Fibroblast of lung (primary cell): Measurements from ENCODE around the gene COX7B2. TPM values are rescaled to one million over a fixed set of nuclear protein-coding genes. Genes with fewer than 3 reads are reported as not detected.

ENCODE experiments used
- DNase-seq, 2 donors: peaks; one replicate each; pipeline versions ENCODE4 v3.0.0 to v3.0.0-alpha.2; 2010; ENCODE audit warnings: low read depth in 2 of 2
- H2AFZ ChIP-seq: 2 replicates; pipeline ENCODE4 v1.5.1; 2012; ENCODE audit warnings: low read length, control low read depth, inconsistent platforms
- H3K27ac ChIP-seq: 2 replicates; pipeline ENCODE4 v1.5.1; 2011; ENCODE audit warnings: low read length, control low read depth; ENCODE audit not compliant: insufficient read depth
- H3K27me3 ChIP-seq: 2 replicates; pipeline ENCODE4 v1.5.1; 2011; ENCODE audit warnings: mild to moderate bottlenecking, low read length; ENCODE audit not compliant: control insufficient read depth, insufficient read depth
- H3K36me3 ChIP-seq: 2 replicates; pipeline ENCODE4 v1.5.1; 2011; ENCODE audit warnings: low read length; ENCODE audit not compliant: control insufficient read depth, insufficient read depth
- H3K4me1 ChIP-seq: 2 replicates; pipeline ENCODE4 v1.5.1; 2011; ENCODE audit warnings: low read length; ENCODE audit not compliant: control insufficient read depth, insufficient read depth; ENCODE audit errors: extremely low read depth
- H3K4me2 ChIP-seq: 2 replicates; pipeline ENCODE4 v1.5.1; 2011; ENCODE audit warnings: low read length, control low read depth; ENCODE audit not compliant: insufficient read depth; ENCODE audit errors: extremely low read depth
- H3K4me3 ChIP-seq, 4 experiments: fragments of 200-600 bp in 1 of 4; sonication (generic) in 1 of 4; replicated peaks in 1 of 4; 2 replicates each; pipeline ENCODE4 v1.5.1; 2011 to 2016; ENCODE audit warnings: low read length in 4 of 4, low read depth in 3 of 4, mild to moderate bottlenecking in 3 of 4, control low read depth in 2 of 4, inconsistent platforms in 1 of 4, mixed read lengths in 1 of 4; ENCODE audit not compliant: insufficient read depth in 1 of 4; ENCODE audit errors: control extremely low read depth in 1 of 4
- H3K79me2 ChIP-seq: 2 replicates; pipeline ENCODE4 v1.5.1; 2012; ENCODE audit warnings: mild to moderate bottlenecking, low read length, inconsistent platforms; ENCODE audit not compliant: control insufficient read depth, insufficient read depth
- H3K9ac ChIP-seq: 2 replicates; pipeline ENCODE4 v1.5.1; 2011; ENCODE audit warnings: mild to moderate bottlenecking, low read length, control low read depth; ENCODE audit not compliant: insufficient read depth
- H3K9me3 ChIP-seq: 2 replicates; pipeline ENCODE4 v1.5.1; 2012; ENCODE audit warnings: low read depth, low read length; ENCODE audit not compliant: control insufficient read depth, insufficient read depth
- H4K20me1 ChIP-seq: 2 replicates; pipeline ENCODE4 v1.5.1; 2011; ENCODE audit warnings: low read length; ENCODE audit not compliant: control insufficient read depth, insufficient read depth; ENCODE audit errors: extremely low read depth
- CTCF ChIP-seq, 2 donors: IDR thresholded peaks in 1 of 2; conservative IDR thresholded peaks in 1 of 2; 1 replicate in 1 of 2; 2 replicates in 1 of 2; pipeline ENCODE4 v1.5.1; 2011 to 2012; ENCODE audit warnings: low read length in 2 of 2, control low read depth in 1 of 2, inconsistent platforms in 1 of 2, low read depth in 1 of 2, mild to moderate bottlenecking in 1 of 2
- EZH2 ChIP-seq: IDR thresholded peaks from 2 replicates; pipeline ENCODE4 v1.5.1; 2012; ENCODE audit warnings: low read length, control low read depth, mild to moderate bottlenecking; ENCODE audit errors: missing control alignments
- polyA plus RNA-seq, 2 donors: library from polyadenylated mRNA; depleted of rRNA in 1 of 2; stranded (reverse) in 1 of 2; unstranded in 1 of 2; fragments of >200 nt; gene quantifications; 2 replicates each; pipeline ENCODE4 v1.2.1, GENCODE V29; 2011 to 2012; ENCODE audit warnings: missing spikeins in 1 of 2
- total RNA-seq: library from RNA; depleted of rRNA; stranded (reverse); fragments of >200 nt; gene quantifications from 2 replicates; pipeline ENCODE4 v1.2.1, GENCODE V29; 2014

Gene COX7B2
- total and polyA plus RNA-seq, 2 donors (not counting 1 experiment from before 2014, with no cell fraction given) = not detected

GRCh38 chr4:46900082-46900481 is 9.0 kb downstream of the COX7B2 start:
- no peak overlapping the region for H3K4me2 ChIP-seq
- TF ChIP-seq EZH2 = no peak
- no peak for TF ChIP-seq CTCF (conservative IDR thresholded peaks at IDR 0.05 in 1 of 2, IDR thresholded peaks at IDR 0.05 in 1 of 2; ENCODE audit: low read depth in 1 of 2, low read length in 2 of 2)
- no peaks in the 10 kb centered on the region for H3K79me2 ChIP-seq

GRCh38 chr4:46894826-46895225 is 14.2 kb downstream of the COX7B2 start:
- TF ChIP-seq EZH2 (no peak), CTCF (conservative IDR thresholded peaks at IDR 0.05 in 1 of 2, IDR thresholded peaks at IDR 0.05 in 1 of 2; ENCODE audit: low read depth in 1 of 2, low read length in 2 of 2) (no peak)
- Histone ChIP-seq H3K79me2 (no peaks in the 10 kb centered on the region), H3K4me3 (no peak overlapping the region), H4K20me1 (no peaks in the 10 kb centered on the region), H3K27me3 (no peaks in the 10 kb centered on the region), H3K27ac (no peak overlapping the region), H3K4me2 (no peak overlapping the region), H2AFZ (no peak overlapping the region), H3K9ac (no peak overlapping the region), H3K36me3 (no peaks in the 10 kb centered on the region), H3K4me1 (no peaks in the 10 kb centered on the region), H3K9me3 (no peaks in the 10 kb centered on the region)
- no peak for DNase-seq

More at GRCh38 chr4:46900082-46900481, 9.0 kb downstream of the COX7B2 start:
- Histone ChIP-seq H3K27ac (no peak overlapping the region), H3K9me3 (no peaks in the 10 kb centered on the region), H4K20me1 (no peaks in the 10 kb centered on the region), H2AFZ (no peak overlapping the region), H3K27me3 (no peaks in the 10 kb centered on the region), H3K9ac (no peak overlapping the region), H3K4me3 (no peak overlapping the region), H3K36me3 (no peaks in the 10 kb centered on the region), H3K4me1 (no peaks in the 10 kb centered on the region)
- DNase-seq = no peak

- DNase-seq = no peak
- no peak for TF ChIP-seq CTCF (conservative IDR thresholded peaks at IDR 0.05 in 1 of 2, IDR thresholded peaks at IDR 0.05 in 1 of 2; ENCODE audit: low read depth in 1 of 2, low read length in 2 of 2)
- TF ChIP-seq EZH2 = no peak
Observed at GRCh38 chr4:46890056-46890455, 19.0 kb downstream of the COX7B2 start.

More at GRCh38 chr4:46890056-46890455, 19.0 kb downstream of the COX7B2 start:
- H3K27me3 ChIP-seq = no peaks in the 10 kb centered on the region
- H3K36me3 ChIP-seq = no peaks in the 10 kb centered on the region
- H4K20me1 ChIP-seq = no peaks in the 10 kb centered on the region
- no peaks in the 10 kb centered on the region for H3K4me1 ChIP-seq
- H3K79me2 ChIP-seq = no peaks in the 10 kb centered on the region
- H3K9ac ChIP-seq = no peak overlapping the region
- H3K4me3 ChIP-seq = no peak overlapping the region
- no peaks in the 10 kb centered on the region for H3K9me3 ChIP-seq
- no peak overlapping the region for H3K27ac ChIP-seq
- no peak overlapping the region for H2AFZ ChIP-seq
- H3K4me2 ChIP-seq = no peak overlapping the region
